Lower leg skin (tissue), 3 donors: Measurements from ENCODE around the gene COL4A2.

ENCODE experiments used
- POLR2A ChIP-seq, 2 donors: fragments of 450-650 bp; IDR thresholded peaks; one replicate each; pipeline ENCODE4 v1.6.1; 2016 to 2017; ENCODE audit warnings: antibody characterized with exemption in 2 of 2, mild to moderate bottlenecking in 1 of 2, moderate library complexity in 1 of 2
- TF ChIP-seq, protein P1 (sequence below), 3 donors: fragments of 450-650 bp; IDR thresholded peaks; one replicate each; pipeline ENCODE4 v1.5.1; 2016; ENCODE audit warnings: antibody characterized with exemption in 3 of 3, mild to moderate bottlenecking in 3 of 3, moderate library complexity in 2 of 3

DNA sequence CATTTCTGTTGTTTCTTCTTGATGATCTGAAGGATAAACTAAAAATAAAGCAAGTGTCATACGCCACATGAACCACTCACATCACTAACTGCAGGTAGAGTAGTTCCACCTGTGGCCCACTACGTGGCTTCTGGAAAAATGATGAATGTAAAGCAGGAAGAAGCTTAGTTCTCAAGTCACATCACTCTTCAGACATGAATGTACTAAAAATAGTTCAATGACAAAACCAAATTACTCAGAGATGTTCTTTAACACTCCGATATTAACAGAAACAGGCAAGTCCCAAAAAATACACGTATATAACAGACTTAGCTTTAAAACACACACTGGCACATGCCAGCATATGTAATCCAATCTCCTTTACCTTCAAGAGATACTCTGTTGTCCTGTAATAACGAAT is 232.8 kb downstream of the COL4A2 start:
- TF ChIP-seq, protein P1, sequence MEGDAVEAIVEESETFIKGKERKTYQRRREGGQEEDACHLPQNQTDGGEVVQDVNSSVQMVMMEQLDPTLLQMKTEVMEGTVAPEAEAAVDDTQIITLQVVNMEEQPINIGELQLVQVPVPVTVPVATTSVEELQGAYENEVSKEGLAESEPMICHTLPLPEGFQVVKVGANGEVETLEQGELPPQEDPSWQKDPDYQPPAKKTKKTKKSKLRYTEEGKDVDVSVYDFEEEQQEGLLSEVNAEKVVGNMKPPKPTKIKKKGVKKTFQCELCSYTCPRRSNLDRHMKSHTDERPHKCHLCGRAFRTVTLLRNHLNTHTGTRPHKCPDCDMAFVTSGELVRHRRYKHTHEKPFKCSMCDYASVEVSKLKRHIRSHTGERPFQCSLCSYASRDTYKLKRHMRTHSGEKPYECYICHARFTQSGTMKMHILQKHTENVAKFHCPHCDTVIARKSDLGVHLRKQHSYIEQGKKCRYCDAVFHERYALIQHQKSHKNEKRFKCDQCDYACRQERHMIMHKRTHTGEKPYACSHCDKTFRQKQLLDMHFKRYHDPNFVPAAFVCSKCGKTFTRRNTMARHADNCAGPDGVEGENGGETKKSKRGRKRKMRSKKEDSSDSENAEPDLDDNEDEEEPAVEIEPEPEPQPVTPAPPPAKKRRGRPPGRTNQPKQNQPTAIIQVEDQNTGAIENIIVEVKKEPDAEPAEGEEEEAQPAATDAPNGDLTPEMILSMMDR (IDR thresholded peaks at IDR 0.05): no peak
- no peak for TF ChIP-seq POLR2A (IDR thresholded peaks at IDR 0.05)
